Measurements from ENCODE around the gene MORF4L1.
A peak's percentile ranks its signal among the peaks of the same experiment; 100 is the strongest.
"Not testable (repeated sequence)": the region's sequence is repeated elsewhere in the genome, so short reads cannot be mapped to it uniquely, and the experiment has no call there.

MORF4L1 gene

DNA sequence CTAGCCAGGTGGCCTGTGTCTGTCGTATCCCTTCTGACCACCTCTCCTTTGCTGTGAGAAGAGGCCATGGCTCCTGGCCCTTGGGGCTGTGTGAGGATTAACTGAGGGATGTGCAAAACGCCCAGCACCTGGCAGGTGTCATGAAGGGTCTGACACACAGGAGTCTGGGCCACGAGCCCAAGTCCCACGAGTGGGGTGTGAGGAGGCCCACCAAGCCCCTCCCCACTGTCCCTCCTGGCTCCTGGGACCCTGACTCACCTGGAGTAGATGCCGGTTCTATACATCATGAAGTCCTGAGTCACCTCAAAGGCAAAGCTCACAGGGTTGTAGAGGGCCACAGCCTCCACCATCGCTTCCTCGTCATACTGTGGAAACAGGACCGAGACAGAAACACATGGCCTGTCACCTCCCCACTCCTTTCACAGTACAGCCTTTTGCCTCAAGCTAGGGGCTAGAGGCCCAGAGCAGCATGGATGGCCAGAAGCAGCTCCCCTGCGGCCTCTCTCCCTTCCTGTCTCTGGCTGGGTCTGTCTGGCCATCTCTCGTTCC is 52.5 kb downstream of the MORF4L1 start:
- Mint-ChIP-seq H3K27ac (no peak overlapping the region), H3K4me1 (no peaks in the 10 kb centered on the region), H3K27me3 (no peaks in the 10 kb centered on the region)

GRCh38 chr15:78925956-78926743 is 53.5 kb downstream of the MORF4L1 start:
- peak overlapping the region in 1 of 2 donors; percentile 58 for H3K27ac Mint-ChIP-seq
- peak; percentile 24 for ATAC-seq

More for the DNA sequence above, 52.5 kb downstream of the MORF4L1 start:
- no peaks in the 10 kb centered on the region for H3K9me3 Mint-ChIP-seq
- DNase-seq (no peak), ATAC-seq (no peak)
- H3K4me3 Mint-ChIP-seq = no peak overlapping the region

DNA sequence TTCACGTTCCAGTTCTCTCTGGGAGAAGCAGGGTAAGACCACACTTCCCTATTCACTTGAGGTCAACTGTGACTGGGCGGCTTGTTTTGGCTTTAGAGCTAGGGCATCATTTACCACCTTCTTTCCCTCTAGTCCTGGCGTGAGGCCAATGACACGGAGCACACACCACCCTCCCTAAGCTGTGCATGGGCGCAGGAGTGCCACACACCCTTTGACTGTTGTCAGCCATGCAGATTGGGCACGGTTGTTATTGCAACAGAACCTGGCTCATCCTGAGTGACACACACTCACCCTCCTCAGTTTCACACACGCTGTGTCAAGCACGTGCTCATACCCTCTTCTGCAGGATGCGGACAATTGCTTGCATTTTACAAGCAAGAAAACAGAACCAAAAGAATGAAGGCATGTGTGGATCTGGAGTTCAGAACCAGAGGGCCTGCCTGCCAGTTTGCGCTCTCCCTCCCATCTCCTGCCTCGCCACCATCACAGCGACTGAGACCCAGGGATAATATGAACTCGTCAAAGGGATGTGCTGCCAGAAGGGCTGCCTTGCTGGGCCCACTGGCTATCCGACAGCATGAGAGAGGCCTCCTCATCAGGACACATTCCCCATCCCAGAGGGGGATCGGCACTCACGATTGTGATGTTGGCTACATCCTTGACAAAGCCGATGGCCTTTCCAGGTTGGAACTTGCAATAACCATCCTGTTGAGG is 54.5 kb downstream of the MORF4L1 start:
- DNase-seq = no peak

More at GRCh38 chr15:78925956-78926743, 53.5 kb downstream of the MORF4L1 start:
- Mint-ChIP-seq H3K4me3 (no peak overlapping the region), H3K4me1 (no peaks in the 10 kb centered on the region), H3K9me3 (no peaks in the 10 kb centered on the region), H3K27me3 (no peaks in the 10 kb centered on the region)
- no peak for DNase-seq

GRCh38 chr15:78928176-78928575 is 55.5 kb downstream of the MORF4L1 start:
- H3K4me1 Mint-ChIP-seq, H3K9me3 Mint-ChIP-seq: not testable (repeated sequence)
- H3K27ac Mint-ChIP-seq = peak overlapping the region in 1 of 2 donors; percentile 84

More for the DNA sequence above, 54.5 kb downstream of the MORF4L1 start:
- Mint-ChIP-seq H3K4me1 (no peaks in the 10 kb centered on the region), H3K27me3 (no peaks in the 10 kb centered on the region), H3K27ac (no peak overlapping the region), H3K9me3 (no peaks in the 10 kb centered on the region), H3K4me3 (no peak overlapping the region)
- ATAC-seq = no peak

GRCh38 chr15:78928616-78929093 is 56.0 kb downstream of the MORF4L1 start:
- no peaks in the 10 kb centered on the region for H3K4me1 Mint-ChIP-seq
- peaks cover 10% of the 10 kb centered on the region for H3K27me3 Mint-ChIP-seq
- no peaks in the 10 kb centered on the region for H3K9me3 Mint-ChIP-seq
- ATAC-seq (no peak), DNase-seq (no peak)
- H3K27ac Mint-ChIP-seq = peak overlapping the region in 1 of 2 donors; percentile 84
- no peak overlapping the region for H3K4me3 Mint-ChIP-seq

More at GRCh38 chr15:78928176-78928575, 55.5 kb downstream of the MORF4L1 start:
- DNase-seq, H3K4me3 Mint-ChIP-seq, H3K27me3 Mint-ChIP-seq, ATAC-seq: not testable (repeated sequence)

DNA sequence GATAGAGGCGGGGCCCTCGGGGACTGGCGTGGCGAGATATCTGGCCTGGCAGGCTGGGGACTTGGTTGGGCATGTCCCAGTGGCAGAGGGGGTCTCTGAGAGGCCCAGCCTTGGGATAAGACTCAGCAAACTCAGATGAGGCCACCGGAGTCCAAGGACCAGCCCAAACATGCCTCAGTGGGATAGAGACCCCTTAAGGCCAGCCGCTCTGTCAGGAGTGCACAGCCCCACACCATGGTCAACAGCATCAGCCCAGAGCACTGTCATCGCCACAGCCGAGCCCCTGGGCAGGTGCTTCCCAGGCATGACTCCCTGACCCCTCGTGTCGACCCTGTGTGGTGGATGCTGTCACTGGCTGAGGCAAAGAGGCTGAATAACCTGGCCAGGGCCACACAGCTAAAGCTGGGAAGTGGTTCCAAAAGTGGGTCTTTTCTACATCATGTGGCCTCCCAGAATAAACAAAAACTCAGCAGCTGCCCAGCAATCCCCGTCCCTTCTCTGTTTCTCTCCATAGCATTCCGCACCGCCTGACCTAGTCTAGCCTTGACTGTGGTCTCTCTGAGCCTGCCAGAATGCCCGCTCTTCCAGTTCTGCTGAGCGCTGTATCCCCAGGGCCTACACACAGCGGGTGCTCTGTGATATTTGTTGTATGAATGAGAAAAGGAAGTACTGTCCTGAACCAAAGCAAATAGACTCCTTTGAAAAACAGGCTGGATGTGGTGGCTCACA is 57.0 kb downstream of the MORF4L1 start:
- Mint-ChIP-seq H3K4me1 (no peaks in the 10 kb centered on the region), H3K27me3 (peaks cover 19% of the 10 kb centered on the region), H3K27ac (peak overlapping the region in 1 of 2 donors; percentile 64), H3K4me3 (no peak overlapping the region), H3K9me3 (no peaks in the 10 kb centered on the region)
- DNase-seq = no peak
- ATAC-seq = peak; percentile 8

GRCh38 chr15:78930577-78931388 is 58.1 kb downstream of the MORF4L1 start:
- peaks cover 1% of the 10 kb centered on the region for H3K4me1 Mint-ChIP-seq
- no peak overlapping the region for H3K27ac Mint-ChIP-seq
- peaks cover 20% of the 10 kb centered on the region for H3K27me3 Mint-ChIP-seq
- no peak for DNase-seq
- H3K9me3 Mint-ChIP-seq = no peaks in the 10 kb centered on the region
- peak; percentile 13 for ATAC-seq
- H3K4me3 Mint-ChIP-seq = no peak overlapping the region

- H3K9me3 Mint-ChIP-seq = no peaks in the 10 kb centered on the region
- H3K27ac Mint-ChIP-seq = no peak overlapping the region
- no peak overlapping the region for H3K4me3 Mint-ChIP-seq
- H3K4me1 Mint-ChIP-seq = peaks cover 10% of the 10 kb centered on the region
- peaks cover 20% of the 10 kb centered on the region for H3K27me3 Mint-ChIP-seq
- DNase-seq = no peak
- ATAC-seq = peak; percentile 4
These were observed 59.0 kb downstream of the MORF4L1 start for GRCh38 chr15:78931439-78932257.

- peaks cover 20% of the 10 kb centered on the region for H3K27me3 Mint-ChIP-seq
- no peak overlapping the region for H3K4me3 Mint-ChIP-seq
- no peak for DNase-seq
- H3K4me1 Mint-ChIP-seq = peaks cover 17% of the 10 kb centered on the region
- no peaks in the 10 kb centered on the region for H3K9me3 Mint-ChIP-seq
- no peak for ATAC-seq
- H3K27ac Mint-ChIP-seq = no peak overlapping the region
These were observed 59.6 kb downstream of the MORF4L1 start for GRCh38 chr15:78932258-78932808.

- H3K4me1 Mint-ChIP-seq = peaks cover 25% of the 10 kb centered on the region
- no peak for DNase-seq
- no peak for ATAC-seq
- peak overlapping the region in 1 of 2 donors; percentile 8 for H3K27ac Mint-ChIP-seq
- peaks cover 20% of the 10 kb centered on the region for H3K27me3 Mint-ChIP-seq
- no peak overlapping the region for H3K4me3 Mint-ChIP-seq
- H3K9me3 Mint-ChIP-seq = no peaks in the 10 kb centered on the region
These were observed 60.6 kb downstream of the MORF4L1 start for GRCh38 chr15:78933187-78933822.

- no peak for DNase-seq
- Mint-ChIP-seq H3K9me3 (no peaks in the 10 kb centered on the region), H3K27me3 (peaks cover 20% of the 10 kb centered on the region), H3K27ac (peak overlapping the region in 1 of 2 donors; percentile 8), H3K4me1 (peaks cover 31% of the 10 kb centered on the region), H3K4me3 (no peak overlapping the region)
- no peak for ATAC-seq
These were observed 61.3 kb downstream of the MORF4L1 start for GRCh38 chr15:78933823-78934654.

GRCh38 chr15:78934655-78935023 is 61.9 kb downstream of the MORF4L1 start:
- DNase-seq = no peak
- ATAC-seq = no peak
- no peak overlapping the region for H3K4me3 Mint-ChIP-seq
- peaks cover 36% of the 10 kb centered on the region for H3K4me1 Mint-ChIP-seq
- H3K27me3 Mint-ChIP-seq = peaks cover 20% of the 10 kb centered on the region
- H3K27ac Mint-ChIP-seq = peak overlapping the region in 1 of 2 donors; percentile 71
- no peaks in the 10 kb centered on the region for H3K9me3 Mint-ChIP-seq
